OCI-LY1 (cell line): Measurements from ENCODE around the gene ATXN7.

Experiments
- EZH2 ChIP-seq: fragments of 200-600 bp; sonication (generic), shearing (Covaris generic); IDR thresholded peaks from 2 replicates; pipeline ENCODE4 v1.8.0; 2017; ENCODE audit warnings: borderline replicate concordance, mixed run types, mild to moderate bottlenecking, antibody characterized with exemption, low read length, moderate library complexity, mixed read lengths
- TF ChIP-seq, protein P1 (sequence below): fragments of 200-600 bp; sonication (generic), shearing (Covaris generic); IDR thresholded peaks from 2 replicates; pipeline ENCODE4 v1.5.1; 2017; ENCODE audit warnings: mild to moderate bottlenecking, antibody characterized with exemption, low read length, moderate library complexity, mixed read lengths

DNA sequence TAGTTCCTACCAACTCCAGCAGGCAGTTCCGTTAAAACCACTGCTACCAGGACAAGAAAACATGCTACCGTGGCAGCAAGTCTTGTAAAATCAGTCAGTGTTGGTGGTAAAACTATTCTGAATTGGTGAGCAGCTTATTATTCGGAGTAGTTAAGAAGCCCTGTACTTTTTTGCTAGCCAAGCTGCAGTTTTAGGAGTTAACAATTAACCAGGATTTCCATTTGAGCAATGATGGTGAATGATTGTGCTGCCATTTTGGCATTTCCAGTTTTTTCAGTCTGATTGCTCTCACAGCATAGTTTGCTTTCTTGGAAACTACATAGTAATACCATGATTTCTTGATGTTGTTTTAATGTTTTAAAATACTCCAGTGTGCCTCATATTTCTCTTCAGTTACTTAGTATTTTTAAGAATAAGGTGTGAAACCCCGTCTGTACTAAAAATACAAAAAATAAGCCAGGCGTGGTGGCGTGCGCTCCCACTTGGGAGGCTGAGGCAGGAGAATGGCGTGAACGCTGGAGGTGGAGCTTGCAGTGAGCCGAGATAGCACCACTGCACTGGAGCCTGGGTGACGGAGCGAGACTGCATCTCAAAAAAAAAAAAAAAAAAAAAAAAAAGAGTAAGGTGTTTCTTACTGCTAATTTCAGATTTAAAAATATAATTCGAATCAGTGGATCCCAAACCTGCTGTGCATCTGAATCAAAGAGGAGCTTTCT is 92.3 kb downstream of the ATXN7 start:
- TF ChIP-seq, protein P1, sequence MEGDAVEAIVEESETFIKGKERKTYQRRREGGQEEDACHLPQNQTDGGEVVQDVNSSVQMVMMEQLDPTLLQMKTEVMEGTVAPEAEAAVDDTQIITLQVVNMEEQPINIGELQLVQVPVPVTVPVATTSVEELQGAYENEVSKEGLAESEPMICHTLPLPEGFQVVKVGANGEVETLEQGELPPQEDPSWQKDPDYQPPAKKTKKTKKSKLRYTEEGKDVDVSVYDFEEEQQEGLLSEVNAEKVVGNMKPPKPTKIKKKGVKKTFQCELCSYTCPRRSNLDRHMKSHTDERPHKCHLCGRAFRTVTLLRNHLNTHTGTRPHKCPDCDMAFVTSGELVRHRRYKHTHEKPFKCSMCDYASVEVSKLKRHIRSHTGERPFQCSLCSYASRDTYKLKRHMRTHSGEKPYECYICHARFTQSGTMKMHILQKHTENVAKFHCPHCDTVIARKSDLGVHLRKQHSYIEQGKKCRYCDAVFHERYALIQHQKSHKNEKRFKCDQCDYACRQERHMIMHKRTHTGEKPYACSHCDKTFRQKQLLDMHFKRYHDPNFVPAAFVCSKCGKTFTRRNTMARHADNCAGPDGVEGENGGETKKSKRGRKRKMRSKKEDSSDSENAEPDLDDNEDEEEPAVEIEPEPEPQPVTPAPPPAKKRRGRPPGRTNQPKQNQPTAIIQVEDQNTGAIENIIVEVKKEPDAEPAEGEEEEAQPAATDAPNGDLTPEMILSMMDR, result no peak
- no peak for TF ChIP-seq EZH2
